CD4-positive, alpha-beta memory T cell (primary cell): Measurements from ENCODE around the gene GATD1. TPM values are rescaled to one million over a fixed set of nuclear protein-coding genes. Genes with fewer than 3 reads are reported as not detected.

Experiments
- CTCF ChIA-PET: fragments of 350-600 bp; sonication (Branson Sonifier 250); formaldehyde crosslinking; loops from one replicate; lab custom pipeline; 2021; ENCODE audit warnings: inconsistent platforms; ENCODE audit not compliant: partially characterized antibody; lab: Charles Lee
- POLR2A ChIA-PET: fragments of 350-600 bp; sonication (Branson Sonifier 250); formaldehyde crosslinking; loops from one replicate; lab custom pipeline; 2021; ENCODE audit not compliant: partially characterized antibody; lab: Charles Lee
- DNase-seq, 5 donors: peaks; one replicate each; pipeline versions ENCODE4 v3.0.0 to v3.0.0-alpha.2; 2020 to 2022; ENCODE audit warnings: mixed read lengths in 1 of 5
- H3K27ac ChIP-seq: one replicate; pipeline ENCODE4 v1.7.0; 2013; ENCODE audit warnings: low read depth, low read length
- H3K27me3 ChIP-seq: 2 replicates; pipeline ENCODE4 v1.7.0; 2013; ENCODE audit warnings: mild to moderate bottlenecking, low read length, moderate library complexity; ENCODE audit not compliant: insufficient read depth
- H3K36me3 ChIP-seq: 2 replicates; pipeline ENCODE4 v1.7.0; 2013; ENCODE audit warnings: mild to moderate bottlenecking, low read length, moderate library complexity; ENCODE audit not compliant: insufficient read depth
- H3K4me1 ChIP-seq: 2 replicates; pipeline ENCODE4 v1.7.0; 2013; ENCODE audit warnings: mild to moderate bottlenecking, low read length, moderate library complexity; ENCODE audit not compliant: insufficient read depth
- H3K4me3 ChIP-seq, 2 donors: one replicate each; pipeline ENCODE4 v1.7.0; 2013; ENCODE audit warnings: low read length in 2 of 2, mild to moderate bottlenecking in 1 of 2
- H3K9me3 ChIP-seq, 2 donors: one replicate each; pipeline ENCODE4 v1.7.0; 2013; ENCODE audit warnings: low read length in 2 of 2, control low read depth in 1 of 2; ENCODE audit not compliant: control insufficient read depth in 1 of 2
- H3K27ac Mint-ChIP-seq, 7 donors: one replicate each; pipeline ENCODE4 v1.8.0; 2020 to 2021; ENCODE audit warnings: mixed read lengths in 7 of 7, mild to moderate bottlenecking in 6 of 7, inconsistent platforms in 3 of 7, moderate library complexity in 3 of 7
- H3K27me3 Mint-ChIP-seq, 2 donors: one replicate each; pipeline ENCODE4 v1.8.0; 2020 to 2021; ENCODE audit warnings: mixed read lengths in 2 of 2
- H3K36me3 Mint-ChIP-seq, 2 donors: one replicate each; pipeline ENCODE4 v1.8.0; 2020 to 2021; ENCODE audit warnings: mixed read lengths in 2 of 2, inconsistent platforms in 1 of 2, mild to moderate bottlenecking in 1 of 2
- H3K4me1 Mint-ChIP-seq, 4 donors: one replicate each; pipeline ENCODE4 v1.8.0; 2020 to 2021; ENCODE audit warnings: mixed read lengths in 4 of 4, mild to moderate bottlenecking in 1 of 4
- H3K4me3 Mint-ChIP-seq, 8 donors: one replicate each; pipeline ENCODE4 v1.8.0; 2020 to 2021; ENCODE audit warnings: mixed read lengths in 8 of 8, mild to moderate bottlenecking in 7 of 8, moderate library complexity in 6 of 8, inconsistent platforms in 3 of 8
- H3K9me3 Mint-ChIP-seq, 8 donors: one replicate each; pipeline ENCODE4 v1.8.0; 2020 to 2021; ENCODE audit warnings: mixed read lengths in 8 of 8, mild to moderate bottlenecking in 5 of 8, inconsistent platforms in 3 of 8, moderate library complexity in 1 of 8
- intact Hi-C: fragments of 100-400 bp; cut with micrococcal nuclease; formaldehyde crosslinking; loops from one replicate; pipeline ENCODE4 v1.15.1; 2023
- polyA plus RNA-seq, 2 donors: library from polyadenylated mRNA; unstranded; fragments of 300-500 nt; fragmentation: Illumina TruSeq; gene quantifications; one replicate each; pipeline ENCODE4 v1.2.3, GENCODE V29; 2021
- total RNA-seq, 2 experiments: library from RNA; stranded (reverse); gene quantifications; one replicate each; pipeline ENCODE4 v1.2.3, GENCODE V29; 2021

GATD1 gene
- total and polyA plus RNA-seq, 4 experiments from 2014 or later: 4.3 to 64.9 (median 33.3) TPM

DNA sequence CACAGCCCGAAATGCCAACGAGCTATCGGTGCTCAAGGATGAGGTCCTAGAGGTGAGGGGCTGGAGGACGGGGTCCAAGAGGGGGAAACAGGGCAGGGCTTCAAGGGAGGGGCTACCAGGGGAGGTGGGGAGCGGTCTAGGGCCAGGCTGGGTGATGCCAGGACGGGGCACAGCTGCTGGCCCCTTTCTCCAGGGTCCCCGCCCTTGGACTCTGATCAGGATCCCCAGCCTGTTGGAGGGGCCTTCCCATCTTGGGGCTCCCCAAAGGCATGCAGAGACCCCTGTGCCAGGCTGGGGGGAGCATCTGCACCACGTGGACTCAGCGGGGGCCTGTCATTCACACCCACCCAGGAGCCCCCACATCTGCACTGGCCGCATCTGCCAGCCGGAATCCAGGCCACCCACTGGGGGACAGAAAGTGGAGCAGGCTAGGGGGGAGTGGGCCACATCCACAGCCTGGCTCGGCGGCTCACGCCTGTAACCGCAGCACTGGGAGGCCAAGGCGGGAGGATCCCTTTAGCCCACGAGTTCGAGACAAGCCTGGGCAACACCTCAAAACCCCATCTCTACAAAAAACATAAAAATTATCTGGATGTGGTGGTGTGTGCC lies 52.4 kb downstream of the GATD1 start:
- POLR2A ChIA-PET: interaction anchor here (1.3 to 7.7 kb wide), 9 partner anchors 21 to 170 kb away, joined by 3 to 109 read pairs (median 13); partner anchors contain the start of genes DEAF1, PHRF1, SLC25A22 and TALDO1
- Mint-ChIP-seq H3K27ac (no peak overlapping the region), H3K36me3 (no peaks in the 10 kb centered on the region), H3K4me1 (peaks cover 6 to 23% (median 15%) of the 10 kb centered on the region in 4 donors), H3K9me3 (peaks cover 0 to 2% (median 0%) of the 10 kb centered on the region in 8 donors), H3K4me3 (peak overlapping the region; percentile 39 to 84 (median 62)), H3K27me3 (peaks cover 2 to 3% of the 10 kb centered on the region in 2 donors)
- Histone ChIP-seq H3K36me3 (no peaks in the 10 kb centered on the region), H3K9me3 (no peaks in the 10 kb centered on the region), H3K27me3 (peaks cover 10% of the 10 kb centered on the region), H3K4me3 (no peak overlapping the region), H3K4me1 (peaks cover 43% of the 10 kb centered on the region), H3K27ac (no peak overlapping the region)
- CTCF ChIA-PET: interaction anchor here (1.4 to 6.1 kb wide), 8 partner anchors 14 to 169 kb away, joined by 3 to 50 read pairs (median 20); partner anchors contain the start of genes DEAF1 and TMEM80
- no peak for DNase-seq
- intact Hi-C loops: loop anchor here (10.0 kb wide), 1 partner anchor 270 kb away; the partner anchor contains the start of gene PTDSS2

DNA sequence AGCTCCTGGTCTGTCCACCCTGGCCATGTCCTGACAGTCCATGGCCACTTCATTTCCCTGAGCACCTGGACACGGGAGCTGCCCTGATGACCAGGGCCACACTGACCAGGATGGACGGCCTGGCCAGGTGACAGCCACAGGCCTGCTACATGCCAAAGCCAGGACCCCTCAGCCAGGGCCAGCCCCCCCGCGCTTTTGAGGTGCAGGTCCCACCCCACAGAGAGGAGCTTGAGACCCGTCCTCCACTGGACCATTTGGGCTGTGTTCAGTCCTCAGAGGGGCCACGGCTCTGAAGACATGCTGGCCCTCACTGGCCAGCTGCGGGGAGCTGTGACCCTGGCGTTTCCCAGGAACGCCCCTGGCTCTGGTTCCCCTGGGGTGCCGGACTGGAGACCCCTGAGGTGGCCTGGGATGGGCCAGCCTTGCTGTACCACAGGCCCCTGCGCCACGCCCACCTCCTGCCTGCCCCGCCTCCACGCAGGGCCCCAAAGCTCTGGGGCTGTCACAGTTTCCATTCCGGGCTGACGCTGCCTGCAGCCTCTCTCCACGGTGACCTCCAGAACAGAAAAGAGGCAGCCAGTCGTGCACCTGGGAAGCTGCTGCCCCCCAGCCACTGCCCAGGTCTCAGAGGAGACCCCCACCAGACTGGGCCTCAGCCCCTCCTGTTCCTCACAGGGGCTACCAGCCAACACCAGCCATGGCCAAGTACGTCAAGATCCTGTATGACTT lies 53.1 kb downstream of the GATD1 start:
- H3K4me3 Mint-ChIP-seq: peak overlapping the region in 2 of 8 donors; percentile 43 to 45
- Histone ChIP-seq H3K4me3 (no peak overlapping the region), H3K27ac (no peak overlapping the region), H3K9me3 (no peaks in the 10 kb centered on the region), H3K4me1 (peaks cover 43% of the 10 kb centered on the region), H3K27me3 (peaks cover 10% of the 10 kb centered on the region), H3K36me3 (no peaks in the 10 kb centered on the region)
- ChIA-PET CTCF (interaction anchor here (1.4 to 6.1 kb wide), 6 partner anchors 23 to 169 kb away, joined by 5 to 50 read pairs (median 20); partner anchors contain the start of genes DEAF1, TALDO1 and TMEM80), POLR2A (interaction anchor here (1.3 to 7.7 kb wide), 4 partner anchors 22 to 169 kb away, joined by 3 to 109 read pairs (median 26); partner anchors contain the start of genes DEAF1, PHRF1 and TMEM80)
- intact Hi-C loops: loop anchor here (10.0 kb wide), 1 partner anchor 269 kb away; the partner anchor contains the start of gene PTDSS2
- no peak for DNase-seq
- no peak overlapping the region for H3K27ac Mint-ChIP-seq
- peaks cover 2 to 3% of the 10 kb centered on the region in 2 donors for H3K27me3 Mint-ChIP-seq
- H3K36me3 Mint-ChIP-seq: no peaks in the 10 kb centered on the region
- peaks cover 6 to 25% (median 17%) of the 10 kb centered on the region in 4 donors for H3K4me1 Mint-ChIP-seq
- peaks cover 0 to 2% (median 0%) of the 10 kb centered on the region in 8 donors for H3K9me3 Mint-ChIP-seq

DNA sequence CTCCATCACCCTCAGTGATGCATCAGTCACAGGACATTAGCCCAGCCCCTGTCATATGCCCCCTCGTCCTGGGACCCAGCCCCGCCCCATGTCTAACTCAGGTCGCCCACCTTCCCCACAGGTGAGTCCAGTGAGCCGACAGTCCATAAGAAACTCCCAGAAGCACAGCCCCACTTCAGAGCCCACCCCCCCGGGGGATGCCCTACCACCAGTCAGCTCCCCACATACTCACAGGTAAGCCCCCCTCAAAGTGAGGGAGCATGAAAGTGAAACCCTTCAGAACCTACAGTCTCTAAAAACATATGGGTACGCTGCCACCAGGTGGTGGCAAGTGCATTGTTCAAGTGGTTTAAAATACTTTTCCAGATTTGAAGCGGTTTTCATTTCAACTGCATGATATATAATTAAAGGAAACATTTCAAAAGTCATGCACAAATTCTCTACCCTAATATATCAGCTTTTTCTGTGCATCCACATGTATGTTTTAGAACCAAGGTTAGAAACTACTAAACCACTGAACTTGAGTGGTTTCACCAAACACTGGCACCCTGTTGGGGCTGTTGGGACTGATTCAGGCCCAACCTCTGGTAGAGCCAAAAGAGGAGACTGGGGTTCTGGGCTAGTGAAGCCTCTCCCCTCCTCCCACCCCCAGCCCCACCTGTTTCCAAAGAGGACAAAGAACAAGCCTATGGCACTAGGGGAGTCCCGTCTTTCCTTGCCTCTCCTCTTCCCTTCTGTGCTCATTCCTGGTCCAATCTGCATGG lies 54.0 kb downstream of the GATD1 start:
- Histone ChIP-seq H3K4me1 (peaks cover 43% of the 10 kb centered on the region), H3K27me3 (peaks cover 10% of the 10 kb centered on the region), H3K27ac (no peak overlapping the region), H3K9me3 (no peaks in the 10 kb centered on the region), H3K36me3 (no peaks in the 10 kb centered on the region), H3K4me3 (no peak overlapping the region)
- ChIA-PET POLR2A (interaction anchor here (0.6 to 7.7 kb wide), 6 partner anchors 14 to 479 kb away, joined by 3 to 109 read pairs (median 5); partner anchors contain the start of genes DEAF1, HRAS and TMEM80), CTCF (interaction anchor here (0.7 to 6.1 kb wide), 13 partner anchors 11 to 168 kb away, joined by 3 to 50 read pairs (median 5); partner anchors contain the start of genes DEAF1, TALDO1 and TMEM80)
- peaks cover 0 to 2% (median 0%) of the 10 kb centered on the region in 8 donors for H3K9me3 Mint-ChIP-seq
- peak overlapping the region; percentile 31 to 89 (median 82) for H3K4me3 Mint-ChIP-seq
- no peaks in the 10 kb centered on the region for H3K36me3 Mint-ChIP-seq
- intact Hi-C loops: loop anchor here (1.0 to 10.0 kb wide), 6 partner anchors 27 to 269 kb away; partner anchors contain the start of gene PTDSS2
- peak overlapping the region in 6 of 7 donors; percentile 21 to 91 (median 80) for H3K27ac Mint-ChIP-seq
- DNase-seq: peak; percentile 40 to 61 (median 58)
- H3K27me3 Mint-ChIP-seq: peaks cover 2 to 3% of the 10 kb centered on the region in 2 donors
- peaks cover 6 to 27% (median 17%) of the 10 kb centered on the region in 4 donors for H3K4me1 Mint-ChIP-seq

DNA sequence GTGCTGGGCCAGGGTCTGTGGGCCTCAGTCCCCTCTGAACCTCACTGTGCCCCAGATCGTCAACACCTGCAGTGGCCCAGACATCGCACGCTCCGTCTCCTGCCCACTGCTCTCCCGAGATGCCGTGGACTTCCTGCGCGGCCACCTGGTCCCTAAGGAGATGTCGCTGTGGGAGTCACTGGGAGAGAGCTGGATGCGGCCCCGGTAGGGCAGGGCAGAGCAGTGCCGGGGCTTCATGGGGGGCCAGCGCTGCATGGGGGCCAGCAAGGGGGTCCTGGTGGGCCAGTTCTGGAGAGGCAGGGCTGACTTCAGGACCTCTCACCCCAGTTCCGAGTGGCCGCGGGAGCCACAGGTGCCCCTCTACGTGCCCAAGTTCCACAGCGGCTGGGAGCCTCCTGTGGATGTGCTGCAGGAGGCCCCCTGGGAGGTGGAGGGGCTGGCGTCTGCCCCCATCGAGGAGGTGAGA lies 54.9 kb downstream of the GATD1 start:
- H3K4me3 Mint-ChIP-seq: no peak overlapping the region
- ChIA-PET CTCF (interaction anchor here (0.9 to 6.1 kb wide), 10 partner anchors 12 to 167 kb away, joined by 3 to 50 read pairs (median 6); partner anchors contain the start of genes DEAF1, TALDO1 and TMEM80), POLR2A (interaction anchor here (0.9 to 7.7 kb wide), 7 partner anchors 22 to 216 kb away, joined by 3 to 109 read pairs (median 4); partner anchors contain the start of genes DEAF1, HRAS, RNH1 and TMEM80)
- no peak overlapping the region for H3K27ac ChIP-seq
- peaks cover 0 to 2% (median 0%) of the 10 kb centered on the region in 8 donors for H3K9me3 Mint-ChIP-seq
- intact Hi-C loops: loop anchor here (2.0 to 10.0 kb wide), 2 partner anchors 110 to 268 kb away; partner anchors contain the start of gene PTDSS2
- H3K27me3 Mint-ChIP-seq: peaks cover 2 to 3% of the 10 kb centered on the region in 2 donors
- peaks cover 6 to 27% (median 17%) of the 10 kb centered on the region in 4 donors for H3K4me1 Mint-ChIP-seq
- peak overlapping the region in 1 of 2 donors; percentile 18 for H3K4me3 ChIP-seq
- no peaks in the 10 kb centered on the region for H3K36me3 Mint-ChIP-seq
- DNase-seq: no peak
- no peaks in the 10 kb centered on the region for H3K36me3 ChIP-seq
- no peaks in the 10 kb centered on the region for H3K9me3 ChIP-seq
- H3K4me1 ChIP-seq: peaks cover 35% of the 10 kb centered on the region
- H3K27me3 ChIP-seq: peaks cover 10% of the 10 kb centered on the region
- H3K27ac Mint-ChIP-seq: no peak overlapping the region

DNA sequence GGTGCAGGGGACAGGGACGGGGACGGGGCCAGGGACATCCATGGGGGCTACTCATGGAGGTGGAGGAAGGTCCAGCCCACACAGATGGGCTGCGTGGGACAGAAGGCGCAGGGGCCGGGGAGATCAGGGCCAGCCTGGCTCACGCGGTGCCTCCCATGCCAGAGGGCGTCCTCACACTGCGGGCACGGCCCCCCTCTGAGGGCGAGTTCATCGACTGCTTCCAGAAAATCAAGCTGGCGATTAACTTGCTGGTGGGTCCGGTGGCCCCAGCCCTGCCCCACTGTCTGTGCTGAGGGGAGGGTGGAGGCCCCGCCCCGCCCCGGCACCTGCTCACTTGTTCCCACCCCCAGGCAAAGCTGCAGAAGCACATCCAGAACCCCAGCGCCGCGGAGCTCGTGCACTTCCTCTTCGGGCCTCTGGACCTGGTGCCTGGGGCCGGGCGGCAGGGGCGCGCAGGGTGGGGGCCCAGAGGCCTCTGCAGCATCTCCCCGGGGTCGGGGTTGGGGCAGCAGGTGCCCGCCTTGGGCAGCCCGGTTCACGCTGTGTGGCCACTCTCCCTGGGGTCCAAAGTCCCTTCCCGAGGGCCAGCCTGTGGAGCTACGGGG lies 55.4 kb downstream of the GATD1 start:
- no peaks in the 10 kb centered on the region for H3K9me3 ChIP-seq
- H3K27ac ChIP-seq: no peak overlapping the region
- H3K27me3 ChIP-seq: peaks cover 10% of the 10 kb centered on the region
- peaks cover 2 to 3% of the 10 kb centered on the region in 2 donors for H3K27me3 Mint-ChIP-seq
- no peaks in the 10 kb centered on the region for H3K36me3 ChIP-seq
- H3K4me1 ChIP-seq: peaks cover 29% of the 10 kb centered on the region
- no peak overlapping the region for H3K27ac Mint-ChIP-seq
- ChIA-PET CTCF (interaction anchor here (1.3 to 6.1 kb wide), 7 partner anchors 12 to 166 kb away, joined by 3 to 50 read pairs (median 11); partner anchors contain the start of genes DEAF1, TALDO1 and TMEM80), POLR2A (interaction anchor here (0.9 to 7.7 kb wide), 7 partner anchors 22 to 215 kb away, joined by 3 to 109 read pairs (median 4); partner anchors contain the start of genes DEAF1, HRAS, RNH1 and TMEM80)
- DNase-seq: peak; percentile 39 to 67 (median 50)
- intact Hi-C loops: loop anchor here (2.0 to 10.0 kb wide), 2 partner anchors 109 to 267 kb away; partner anchors contain the start of gene PTDSS2
- H3K9me3 Mint-ChIP-seq: peaks cover 0 to 2% (median 0%) of the 10 kb centered on the region in 8 donors
- no peaks in the 10 kb centered on the region for H3K36me3 Mint-ChIP-seq
- H3K4me3 Mint-ChIP-seq: peak overlapping the region in 7 of 8 donors; percentile 46 to 84 (median 60)
- H3K4me1 Mint-ChIP-seq: peaks cover 6 to 25% (median 17%) of the 10 kb centered on the region in 4 donors
- peak overlapping the region in 1 of 2 donors; percentile 18 for H3K4me3 ChIP-seq
